HG03342 (cell line): ENCODE results near the gene DZIP1L.

ENCODE experiments used
- ATAC-seq: cut with Tn5 transposase; IDR thresholded peaks from one replicate; pipeline ENCODE4 v1.9.1; 2021; ENCODE audit warnings: mild to moderate bottlenecking, moderate library complexity; ENCODE audit not compliant: unreplicated experiment

DZIP1L gene

GRCh38 chr3:138070006-138070405 lies 45.4 kb downstream of the DZIP1L start:
- no peak for ATAC-seq

DNA sequence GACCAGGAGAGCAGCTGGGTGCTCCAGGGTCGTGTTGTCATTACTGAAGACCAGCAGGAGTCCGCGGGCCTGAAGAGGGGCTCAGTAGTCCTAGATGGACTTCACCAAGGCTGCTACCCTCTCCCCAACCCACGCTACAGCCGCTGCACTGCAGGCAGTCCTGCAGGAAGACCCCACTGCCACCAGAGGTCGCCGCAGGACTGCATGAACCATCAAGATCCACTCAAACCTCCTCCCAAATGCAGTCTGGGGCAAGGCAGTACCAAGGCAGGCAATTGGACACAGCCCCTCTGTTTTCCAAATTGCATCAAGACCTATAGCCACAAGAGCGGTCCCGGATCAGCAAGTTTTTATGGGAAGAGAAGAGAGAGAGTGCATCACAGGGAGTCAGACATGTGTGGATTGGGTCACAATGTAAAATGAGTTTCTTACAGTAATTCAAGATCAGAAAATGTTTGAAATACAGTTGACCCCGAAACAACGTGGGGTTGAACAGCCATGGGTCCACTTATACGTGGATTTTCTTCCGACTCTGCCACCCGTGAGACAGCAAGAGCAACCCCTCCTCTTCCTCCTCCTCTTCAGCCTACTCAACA lies 46.7 kb downstream of the DZIP1L start:
- ATAC-seq = peak; percentile 69

GRCh38 chr3:138068046-138068445 lies 47.4 kb downstream of the DZIP1L start:
- no peak for ATAC-seq

DNA sequence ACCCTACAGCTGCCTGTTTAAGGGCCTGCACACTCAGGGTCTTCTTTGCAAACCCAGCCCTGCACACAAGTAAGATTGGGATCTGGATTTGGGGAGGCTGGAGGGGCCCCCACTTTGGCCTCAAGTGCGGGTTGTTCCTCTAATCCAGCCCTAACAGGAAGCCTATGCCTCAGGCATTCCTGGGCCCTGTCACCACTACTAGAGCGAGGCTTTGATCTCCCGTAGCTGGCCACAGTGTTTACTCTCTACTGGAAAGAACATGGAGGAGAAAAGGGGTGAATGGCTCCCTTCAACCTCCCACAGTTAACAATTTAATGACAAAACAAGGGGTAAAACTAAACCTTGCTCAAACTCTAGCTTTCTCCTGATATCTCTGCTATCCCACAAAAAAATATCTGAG lies 48.4 kb downstream of the DZIP1L start:
- ATAC-seq = no peak

GRCh38 chr3:138066383-138066782 lies 49.0 kb downstream of the DZIP1L start:
- peak; percentile 83 for ATAC-seq

DNA sequence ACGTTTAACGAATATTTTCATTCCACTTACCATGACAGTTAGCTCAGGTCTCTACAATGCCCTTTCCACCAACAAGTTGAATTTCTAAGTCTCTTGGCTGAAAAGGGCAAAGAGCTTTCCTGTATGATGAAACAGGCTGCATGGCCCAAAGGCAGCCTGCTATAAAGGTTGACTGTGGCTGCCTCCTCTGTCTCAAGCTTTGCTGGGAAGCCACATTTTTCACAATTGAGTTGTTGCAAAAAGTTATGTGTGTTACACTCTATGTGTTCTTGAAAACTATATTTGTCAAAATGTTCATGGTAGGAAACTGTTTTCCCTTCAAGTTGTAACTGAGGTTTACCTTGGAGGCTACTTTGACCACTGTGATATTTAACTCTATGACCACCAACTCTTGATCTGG lies 49.5 kb downstream of the DZIP1L start:
- ATAC-seq = peak; percentile 5

GRCh38 chr3:138063416-138063815 lies 52.0 kb downstream of the DZIP1L start:
- ATAC-seq = no peak

GRCh38 chr3:138062626-138063025 lies 52.8 kb downstream of the DZIP1L start:
- ATAC-seq = no peak

GRCh38 chr3:138062037-138062436 lies 53.4 kb downstream of the DZIP1L start:
- ATAC-seq = no peak

GRCh38 chr3:138060792-138061191 lies 54.6 kb downstream of the DZIP1L start:
- ATAC-seq = peak; percentile 56

DNA sequence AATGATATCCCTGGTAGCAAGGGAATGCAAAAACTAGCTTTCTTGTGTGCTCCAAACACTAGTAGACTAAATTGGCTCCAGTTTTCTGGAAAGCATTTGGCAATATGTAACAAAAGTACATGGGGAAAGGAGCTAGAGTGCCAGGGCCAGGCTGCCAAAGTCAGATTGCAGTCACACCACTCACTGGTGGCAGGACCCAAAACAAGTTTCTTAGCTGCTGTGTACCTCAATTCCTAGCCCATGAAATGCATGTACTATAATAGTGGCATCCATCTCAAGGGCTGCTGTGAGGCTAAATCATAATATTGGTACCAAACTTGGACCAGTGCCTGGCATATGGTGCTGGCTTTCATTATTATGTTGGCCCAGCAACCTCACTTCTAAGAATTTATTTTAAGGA lies 56.1 kb downstream of the DZIP1L start:
- no peak for ATAC-seq

- no peak for ATAC-seq
Measured at GRCh38 chr3:138057384-138057783, 58.0 kb downstream of the DZIP1L start.

DNA sequence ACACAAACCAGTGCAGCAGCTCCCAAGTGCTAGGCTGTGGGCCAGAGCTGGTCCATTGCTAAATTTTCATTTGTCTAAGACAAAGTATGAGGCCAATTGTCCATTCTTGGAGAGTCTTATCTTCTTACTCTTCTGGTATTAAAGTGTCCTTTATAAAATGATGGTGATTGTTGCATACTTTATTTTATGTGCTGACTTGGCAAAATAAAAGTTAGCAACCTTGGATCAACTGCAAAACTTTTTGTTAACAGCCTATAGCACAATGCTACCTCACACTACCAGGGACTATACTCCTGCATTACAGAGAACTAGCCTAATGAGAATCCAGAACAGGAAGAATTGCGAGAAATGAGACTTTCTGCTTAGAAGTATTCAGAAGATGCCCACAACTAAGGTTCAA lies 61.4 kb downstream of the DZIP1L start:
- ATAC-seq = no peak

GRCh38 chr3:138051947-138052802 lies 63.2 kb downstream of the DZIP1L start:
- peak; percentile 76 for ATAC-seq

- no peak for ATAC-seq
Measured at GRCh38 chr3:138049157-138049919, 66.1 kb downstream of the DZIP1L start.

GRCh38 chr3:138047596-138048158 lies 67.7 kb downstream of the DZIP1L start:
- ATAC-seq = no peak

DNA sequence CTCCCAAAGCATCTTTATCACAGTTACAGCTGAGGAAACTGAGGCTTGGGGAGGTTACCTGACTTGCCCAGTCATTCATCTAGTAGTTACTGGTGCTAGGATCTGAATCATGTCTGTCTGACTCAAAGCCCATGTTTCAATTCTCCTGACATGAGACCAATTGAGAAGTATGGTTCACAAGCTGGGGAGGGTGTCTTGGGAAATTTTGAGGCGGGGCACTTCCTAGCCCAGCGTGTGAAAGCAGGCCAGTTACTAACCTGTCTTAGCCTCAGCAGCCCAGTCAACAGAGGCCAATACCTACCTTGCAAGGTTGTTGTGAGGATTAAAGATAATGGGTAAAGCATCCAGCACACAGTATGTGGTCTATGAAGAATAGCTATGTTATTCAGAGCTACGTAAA lies 68.5 kb downstream of the DZIP1L start:
- ATAC-seq = no peak

DNA sequence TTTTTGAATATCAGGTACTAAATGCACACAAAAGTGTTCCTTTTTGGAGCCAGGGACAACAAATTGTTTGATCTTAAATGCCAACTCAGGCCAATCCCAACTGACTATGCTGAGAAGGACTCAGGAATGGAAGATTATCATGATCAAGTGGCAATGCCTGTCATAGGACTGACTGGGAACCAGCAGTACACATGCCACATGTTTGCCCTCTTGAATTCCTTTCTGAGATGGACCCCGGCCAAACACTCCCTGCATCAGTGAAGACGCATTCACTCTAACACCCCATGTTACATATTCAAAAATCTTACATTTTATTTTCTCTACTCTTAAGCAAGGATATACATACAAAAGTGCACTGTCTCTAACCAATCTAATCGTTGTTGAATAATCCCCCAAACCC lies 69.3 kb downstream of the DZIP1L start:
- ATAC-seq = no peak

GRCh38 chr3:138043266-138044029 lies 72.0 kb downstream of the DZIP1L start:
- no peak for ATAC-seq

- ATAC-seq = no peak
Measured at GRCh38 chr3:138042043-138042442, 73.4 kb downstream of the DZIP1L start.
